ENCODE data around the gene KIF5B. TPM values are rescaled to one million over a fixed set of nuclear protein-coding genes. Genes with fewer than 3 reads are reported as not detected.
A peak's percentile ranks its signal among the peaks of the same experiment; 100 is the strongest.

KIF5B gene
- total and polyA plus RNA-seq, 9 of the 15 experiments (the other 6 are each of a cell fraction or from before 2014, with no cell fraction given) = 24.4 to 94.4 (median 68.9) TPM

GRCh38 chr10:31972519-31973041, 83.6 kb downstream of the KIF5B start (continued):
- peak; percentile 99 for TF ChIP-seq ZEB2 (IDR thresholded peaks at IDR 0.05)
- TF ChIP-seq ZNF174 (CRISPR knock-in tag; IDR thresholded peaks at IDR 0.05) = no peak
- no peak for TF ChIP-seq BRCA1 (IDR thresholded peaks at IDR 0.05)
- TF ChIP-seq BRCA1 (CRISPR knock-in tag; IDR thresholded peaks at IDR 0.05) = no peak
- TF ChIP-seq ZNF280B (CRISPR knock-in tag; IDR thresholded peaks at IDR 0.05) = no peak
- no peak for TF ChIP-seq GTF2A2 (tag; IDR thresholded peaks at IDR 0.05)
- no peak for TF ChIP-seq PTBP1 (IDR thresholded peaks at IDR 0.05; ENCODE audit: low read depth, low read length)
- no peak for TF ChIP-seq CBX2 (IDR thresholded peaks at IDR 0.05; ENCODE audit: insufficient read depth, low read length, poor library complexity, severe bottlenecking)
- no peak for TF ChIP-seq BDP1 (IDR thresholded peaks at IDR 0.05; ENCODE audit: insufficient read depth, insufficient read length)
- TF ChIP-seq XRCC4 (IDR thresholded peaks at IDR 0.05; ENCODE audit: extremely low read depth, insufficient read depth, insufficient read length) = no peak
- TF ChIP-seq HOXB6 (CRISPR knock-in tag; IDR thresholded peaks at IDR 0.05; ENCODE audit: borderline replicate concordance) = no peak
- no peak for TF ChIP-seq E2F1 (CRISPR knock-in tag; IDR thresholded peaks at IDR 0.05)
- no peak for TF ChIP-seq STAT6 (CRISPR knock-in tag; IDR thresholded peaks at IDR 0.05)
- no peak for TF ChIP-seq E2F4 (CRISPR knock-in tag; IDR thresholded peaks at IDR 0.05; ENCODE audit: low read depth)
- TF ChIP-seq ZNF780A (CRISPR knock-in tag; IDR thresholded peaks at IDR 0.05) = no peak
- no peak; the same call in 1 of the 2 replicates for TF ChIP-seq HMGXB4 (CRISPR knock-in tag; IDR thresholded peaks at IDR 0.05)
- peak; percentile 60 for TF ChIP-seq PRDM10 (IDR thresholded peaks at IDR 0.05; ENCODE audit: partially characterized antibody)

All from K562 (cell line).